ENCODE data around the gene ADGRB3. TPM values are rescaled to one million over a fixed set of nuclear protein-coding genes. Genes with fewer than 3 reads are reported as not detected.

ADGRB3 gene
- total and polyA plus RNA-seq, 2 donors from 2014 or later, result 0.26 to 2.2 TPM

DNA sequence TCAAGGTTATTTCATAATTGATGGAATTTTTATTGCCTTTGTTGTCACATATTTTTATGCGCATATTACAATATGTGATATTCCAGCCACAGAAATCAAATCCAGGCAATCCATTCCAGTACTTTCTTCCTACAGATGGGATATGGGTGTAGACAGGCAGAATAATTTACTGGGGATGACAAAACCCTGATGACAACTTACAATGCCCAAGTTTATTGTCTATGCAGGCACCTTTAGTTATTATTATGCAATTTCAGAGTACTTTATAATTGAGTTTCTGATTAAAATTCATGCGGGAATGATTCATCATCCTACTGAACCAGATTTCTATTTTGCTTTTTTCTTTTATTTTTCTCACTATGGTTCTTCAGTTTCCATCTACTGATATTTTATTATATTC lies 803.0 kb downstream of the ADGRB3 start:
- DNase-seq (no peak), FAIRE-seq (no peak)
- H3K27me3 ChIP-seq (ENCODE audit: control insufficient read depth, insufficient read depth, low read length), result no peaks in the 10 kb centered on the region
- H3K27ac ChIP-seq (ENCODE audit: low read depth in 2 of 2, low read length in 2 of 2), result no peak overlapping the region
- intact Hi-C loops (cut with DNase I), result no loop called here
- H3K9me3 ChIP-seq (ENCODE audit: control insufficient read depth in 2 of 3, insufficient read depth in 1 of 3, low read length in 3 of 3), result no peaks in the 10 kb centered on the region
- H3K4me1 ChIP-seq (ENCODE audit: control insufficient read depth in 2 of 3, insufficient read depth in 2 of 3, low read depth in 1 of 3, low read length in 3 of 3), result no peaks in the 10 kb centered on the region
- H3K36me3 ChIP-seq (ENCODE audit: control insufficient read depth in 2 of 3, insufficient read depth in 3 of 3, low read length in 3 of 3), result no peaks in the 10 kb centered on the region
- TF ChIP-seq, protein P1, sequence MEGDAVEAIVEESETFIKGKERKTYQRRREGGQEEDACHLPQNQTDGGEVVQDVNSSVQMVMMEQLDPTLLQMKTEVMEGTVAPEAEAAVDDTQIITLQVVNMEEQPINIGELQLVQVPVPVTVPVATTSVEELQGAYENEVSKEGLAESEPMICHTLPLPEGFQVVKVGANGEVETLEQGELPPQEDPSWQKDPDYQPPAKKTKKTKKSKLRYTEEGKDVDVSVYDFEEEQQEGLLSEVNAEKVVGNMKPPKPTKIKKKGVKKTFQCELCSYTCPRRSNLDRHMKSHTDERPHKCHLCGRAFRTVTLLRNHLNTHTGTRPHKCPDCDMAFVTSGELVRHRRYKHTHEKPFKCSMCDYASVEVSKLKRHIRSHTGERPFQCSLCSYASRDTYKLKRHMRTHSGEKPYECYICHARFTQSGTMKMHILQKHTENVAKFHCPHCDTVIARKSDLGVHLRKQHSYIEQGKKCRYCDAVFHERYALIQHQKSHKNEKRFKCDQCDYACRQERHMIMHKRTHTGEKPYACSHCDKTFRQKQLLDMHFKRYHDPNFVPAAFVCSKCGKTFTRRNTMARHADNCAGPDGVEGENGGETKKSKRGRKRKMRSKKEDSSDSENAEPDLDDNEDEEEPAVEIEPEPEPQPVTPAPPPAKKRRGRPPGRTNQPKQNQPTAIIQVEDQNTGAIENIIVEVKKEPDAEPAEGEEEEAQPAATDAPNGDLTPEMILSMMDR (IDR thresholded peaks at IDR 0.05; ENCODE audit: borderline replicate concordance, extremely low read depth, insufficient read depth), result no peak
- H3K4me3 ChIP-seq (ENCODE audit: low read length in 3 of 3), result no peak overlapping the region
- no peak overlapping the region for H3K9ac ChIP-seq (ENCODE audit: low read length in 3 of 3)

Measured in kidney (tissue), 14 donors.